Effector CD4-positive, alpha-beta T cell (primary cell): ENCODE data around the gene SGTA.
"Not testable (repeated sequence)": the region's sequence is repeated elsewhere in the genome, so short reads cannot be mapped to it uniquely, and the experiment has no call there.

Experiments
- DNase-seq: peaks from one replicate; pipeline ENCODE4 v3.0.0-alpha.2; 2020

The SGTA gene

DNA sequence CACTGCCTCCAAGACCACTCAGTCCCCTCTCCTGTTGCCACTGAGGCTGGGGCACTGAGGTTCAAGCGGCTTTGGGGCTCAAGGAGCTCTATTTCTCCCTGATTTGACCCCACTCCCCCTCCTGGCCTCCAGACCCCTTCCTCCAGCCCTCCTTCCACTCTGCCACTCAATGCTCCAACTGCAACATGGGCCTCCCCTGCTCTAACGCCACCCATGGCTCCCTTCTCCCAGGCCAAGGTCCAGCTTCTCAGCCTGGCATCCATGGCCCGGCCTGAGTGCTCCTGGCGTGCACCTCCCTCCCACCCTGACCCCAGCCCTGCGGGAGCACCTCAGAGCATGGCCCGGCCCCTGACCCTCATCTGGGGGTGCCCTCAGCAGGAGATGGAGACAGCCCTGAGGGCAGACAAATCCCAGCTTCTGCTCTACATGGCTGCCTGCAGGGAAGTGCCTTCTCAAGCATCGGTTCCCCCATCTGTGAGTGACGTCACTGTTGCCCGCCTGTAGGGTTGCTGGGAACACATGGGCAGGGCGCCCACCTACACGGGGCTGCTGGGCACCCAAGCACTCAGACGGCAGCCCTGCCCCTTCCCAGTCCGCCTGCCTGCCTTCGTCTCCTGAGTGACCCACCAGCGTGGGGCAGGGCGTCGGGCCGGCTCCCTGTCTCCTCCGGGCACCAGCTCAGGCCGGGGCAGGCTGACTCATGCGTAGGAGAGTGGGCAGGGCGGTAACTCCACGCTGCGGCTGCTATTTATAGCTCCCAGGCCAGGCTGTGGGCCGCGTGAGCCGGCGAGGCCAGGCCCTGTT lies 60.3 kb downstream of the SGTA start:
- DNase-seq, result no peak

DNA sequence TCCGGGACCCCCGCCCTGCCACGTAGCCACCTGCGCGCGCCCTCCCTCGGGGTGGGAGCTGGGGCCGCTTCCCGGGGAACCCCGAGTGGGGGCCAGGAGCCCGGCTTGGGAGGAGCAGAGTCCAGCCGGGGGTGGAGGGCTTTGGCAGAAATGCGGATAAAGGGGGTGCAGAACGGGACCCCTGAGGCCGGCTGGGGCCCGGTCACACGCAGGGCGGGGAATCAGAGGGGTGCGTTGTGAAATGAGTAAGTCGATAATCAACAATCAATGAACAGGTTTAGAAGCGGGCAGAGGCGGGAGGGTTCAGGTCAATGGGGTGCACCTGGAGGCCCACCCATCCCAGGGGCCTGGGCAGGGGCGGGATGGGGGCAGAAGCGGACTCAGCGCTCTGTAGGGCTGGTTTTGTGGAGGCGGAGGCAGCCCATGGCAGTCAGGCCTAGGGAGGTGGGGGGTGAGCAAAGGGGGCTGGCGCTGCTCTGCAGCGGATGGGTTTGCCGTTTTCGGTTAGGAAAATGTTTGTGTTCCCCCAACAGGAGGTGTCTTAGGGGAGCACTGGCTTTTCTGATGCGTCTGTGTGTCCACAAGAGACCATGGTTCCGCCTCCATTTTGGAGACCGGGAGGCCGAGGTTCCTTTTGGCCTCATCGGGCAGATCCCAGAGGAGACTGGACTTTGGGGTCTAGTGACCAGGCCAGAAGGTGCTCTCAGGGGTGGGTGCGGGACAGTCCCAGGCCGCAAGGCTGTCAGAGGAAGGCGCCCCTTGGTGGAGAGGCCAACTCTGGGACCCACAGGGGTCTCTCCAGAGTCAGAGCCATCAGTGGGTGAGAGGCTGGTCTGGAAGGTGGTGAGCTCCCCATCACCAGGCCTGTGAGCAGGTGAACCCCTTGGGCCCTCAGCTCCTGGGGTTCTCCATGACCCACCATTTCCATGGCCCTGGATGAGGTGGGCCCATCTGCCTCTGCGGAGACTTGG lies 61.2 kb downstream of the SGTA start:
- no peak for DNase-seq

- DNase-seq, result no peak
Measured at GRCh38 chr19:2720777-2721569, 62.1 kb downstream of the SGTA start, which contains the start of gene DIRAS1. TSS of gene DIRAS1 (minus strand) at chr19:2721372. CDS start at chr19:2717806, 3,566 bp downstream.

DNA sequence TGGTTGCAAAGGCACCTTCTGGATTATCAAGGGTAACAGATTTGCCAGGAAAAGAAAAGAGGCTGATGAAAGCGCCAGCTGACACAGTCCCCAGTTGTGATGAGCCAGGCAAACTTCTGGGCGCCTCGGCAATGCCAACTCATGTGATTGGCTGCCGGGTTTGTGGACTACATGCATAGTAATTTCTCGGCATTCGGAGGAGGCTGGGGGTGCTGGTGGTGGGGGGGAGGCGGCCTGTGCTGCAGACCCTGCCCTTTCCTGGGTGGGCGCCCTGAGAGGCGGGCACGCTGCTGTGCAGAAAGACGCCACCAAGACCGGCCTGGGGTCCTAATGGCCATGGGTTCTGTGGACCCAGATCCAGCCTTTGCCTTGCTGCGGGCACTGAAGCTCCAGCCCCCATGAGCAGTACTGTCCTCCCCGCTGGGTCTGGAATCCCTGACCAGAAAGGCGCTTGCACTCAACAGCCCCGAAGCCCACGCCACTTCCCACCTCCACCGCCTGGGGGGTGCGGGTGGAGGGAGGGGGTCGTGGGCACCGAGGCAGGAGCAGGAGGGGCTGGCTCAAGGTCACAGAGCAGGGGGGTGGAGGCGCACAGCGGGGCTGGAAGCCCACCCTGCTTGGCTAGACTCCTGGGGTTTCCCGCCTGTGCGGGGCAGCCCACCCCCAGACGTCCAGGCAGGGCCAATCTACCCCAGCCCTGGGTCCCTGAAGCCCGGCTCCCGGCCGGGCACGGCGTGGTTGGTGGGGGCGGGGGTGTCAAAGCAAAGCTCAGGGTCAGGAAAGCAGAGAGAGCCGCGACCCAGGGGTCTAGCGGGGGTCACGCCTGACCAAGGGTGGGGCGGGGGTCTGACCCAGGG lies 62.9 kb downstream of the SGTA start:
- DNase-seq, result no peak

DNA sequence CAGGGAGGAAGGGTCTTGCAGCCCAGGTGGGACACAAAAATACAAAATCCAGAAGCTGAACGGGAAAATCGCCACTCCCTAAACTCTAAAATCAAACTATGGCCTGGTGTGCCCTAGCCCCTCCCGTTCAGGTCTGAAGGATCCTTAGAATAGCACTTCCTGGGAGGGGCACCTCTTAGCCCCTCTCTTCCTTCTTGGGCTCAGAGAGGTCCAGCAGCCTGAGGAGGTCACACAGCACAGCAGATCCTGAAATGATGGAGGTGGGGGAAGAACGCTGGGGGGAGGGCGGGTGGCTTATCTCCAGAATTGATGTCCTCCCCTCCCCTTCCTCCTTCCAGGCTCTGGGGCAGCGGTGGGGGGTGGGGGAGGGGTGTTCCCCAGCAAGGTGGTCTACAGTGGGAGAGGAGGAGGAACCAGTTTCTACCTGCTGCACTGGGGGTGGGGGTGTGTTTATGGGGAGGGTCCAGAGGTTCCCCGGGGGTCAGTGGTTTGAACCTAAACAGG lies 63.8 kb downstream of the SGTA start:
- no peak for DNase-seq

GRCh38 chr19:2717638-2718541 lies 65.2 kb downstream of the SGTA start:
- DNase-seq, result no peak

GRCh38 chr19:2716722-2717637 lies 66.1 kb downstream of the SGTA start:
- no peak for DNase-seq

- DNase-seq, result no peak
Measured at GRCh38 chr19:2716275-2716650, 66.8 kb downstream of the SGTA start.

- DNase-seq, result no peak
Measured at GRCh38 chr19:2715470-2716274, 67.4 kb downstream of the SGTA start.

GRCh38 chr19:2714531-2715269 lies 68.4 kb downstream of the SGTA start:
- DNase-seq, result no peak

GRCh38 chr19:2714102-2714501 lies 69.0 kb downstream of the SGTA start:
- not testable (repeated sequence) for DNase-seq

DNA sequence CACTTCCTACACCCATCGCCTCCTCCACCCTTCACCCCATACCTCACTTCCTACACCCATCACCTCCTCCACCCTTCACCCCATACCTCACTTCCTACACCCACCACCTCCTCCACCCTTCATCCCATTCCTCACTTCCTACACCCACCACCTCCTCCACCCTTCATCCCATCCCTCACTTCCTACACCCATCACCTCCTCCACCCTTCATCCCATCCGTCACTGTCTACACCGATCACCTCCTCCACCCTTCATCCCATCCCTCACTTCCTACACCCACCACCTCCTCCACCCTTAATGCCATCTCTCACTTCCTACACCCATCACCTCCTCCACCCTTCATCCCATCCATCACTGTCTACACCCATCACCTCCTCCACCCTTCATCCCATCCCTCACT lies 69.9 kb downstream of the SGTA start:
- DNase-seq, result not testable (repeated sequence)

DNA sequence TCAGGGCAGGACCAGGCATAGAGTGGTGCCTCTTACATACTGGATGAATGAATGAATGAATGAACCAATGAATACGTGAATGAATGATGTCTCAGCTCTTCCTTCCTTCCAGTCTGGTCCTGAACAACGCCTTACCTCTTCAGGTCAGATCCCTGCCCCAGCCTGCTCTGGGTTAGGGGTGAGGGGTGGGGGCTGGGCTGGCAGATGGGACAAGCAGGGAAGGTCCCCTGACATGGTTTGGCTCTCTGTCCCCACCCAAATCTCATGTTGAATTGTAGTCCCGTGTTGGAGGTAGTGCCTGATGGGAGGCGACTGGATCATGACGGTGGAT lies 71.2 kb downstream of the SGTA start:
- DNase-seq, result no peak

- no peak for DNase-seq
Measured at GRCh38 chr19:2711172-2711874, 71.8 kb downstream of the SGTA start.

DNA sequence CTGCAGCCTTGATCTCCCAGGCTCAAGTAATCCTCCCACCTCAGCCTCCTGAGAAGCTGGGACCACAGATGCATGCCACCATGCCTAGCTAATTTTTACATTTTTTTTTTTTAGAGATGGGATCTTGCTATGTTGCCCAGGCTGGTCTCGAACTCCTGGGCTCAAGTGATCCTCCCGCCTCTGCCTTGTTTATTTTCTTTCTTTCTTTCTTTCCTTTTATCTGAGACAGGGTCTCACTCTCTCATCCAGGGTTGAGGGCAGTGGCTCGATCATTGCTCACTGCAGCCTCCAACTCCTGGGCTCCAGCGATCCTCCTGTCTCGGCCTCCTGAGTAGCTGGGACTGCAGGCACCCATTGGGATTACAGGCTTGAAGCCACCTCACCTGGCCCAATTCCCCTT lies 76.8 kb downstream of the SGTA start:
- no peak for DNase-seq
